Nephron (organoid): ENCODE data around the gene WASL.

Experiments used
- H3K27ac Mint-ChIP-seq, 3 experiments: 2 replicates each; pipeline ENCODE4 v1.8.0; 2020; ENCODE audit warnings: mixed read lengths in 3 of 3, mild to moderate bottlenecking in 2 of 3, moderate library complexity in 1 of 3
- H3K27me3 Mint-ChIP-seq: 2 replicates; pipeline ENCODE4 v1.8.0; 2021; ENCODE audit warnings: low read depth, mild to moderate bottlenecking, moderate library complexity, mixed read lengths
- H3K36me3 Mint-ChIP-seq: 2 replicates; pipeline ENCODE4 v1.8.0; 2020; ENCODE audit warnings: low read depth, mixed read lengths
- H3K4me1 Mint-ChIP-seq: 2 replicates; pipeline ENCODE4 v1.8.0; 2020; ENCODE audit warnings: mixed read lengths
- H3K4me3 Mint-ChIP-seq, 3 experiments: 2 replicates each; pipeline ENCODE4 v1.8.0; 2020; ENCODE audit warnings: mild to moderate bottlenecking in 3 of 3, mixed read lengths in 3 of 3, moderate library complexity in 2 of 3
- H3K9me3 Mint-ChIP-seq: 2 replicates; pipeline ENCODE4 v1.8.0; 2020; ENCODE audit warnings: mixed read lengths
- TF ChIP-seq, protein P1 (sequence below), 3 experiments: fragments of 200-600 bp; sonication (generic); IDR thresholded peaks; one replicate each; pipeline ENCODE4 v1.5.0; 2021; ENCODE audit warnings: antibody characterized with exemption in 3 of 3; ENCODE audit not compliant: unreplicated experiment in 3 of 3

Gene WASL

DNA sequence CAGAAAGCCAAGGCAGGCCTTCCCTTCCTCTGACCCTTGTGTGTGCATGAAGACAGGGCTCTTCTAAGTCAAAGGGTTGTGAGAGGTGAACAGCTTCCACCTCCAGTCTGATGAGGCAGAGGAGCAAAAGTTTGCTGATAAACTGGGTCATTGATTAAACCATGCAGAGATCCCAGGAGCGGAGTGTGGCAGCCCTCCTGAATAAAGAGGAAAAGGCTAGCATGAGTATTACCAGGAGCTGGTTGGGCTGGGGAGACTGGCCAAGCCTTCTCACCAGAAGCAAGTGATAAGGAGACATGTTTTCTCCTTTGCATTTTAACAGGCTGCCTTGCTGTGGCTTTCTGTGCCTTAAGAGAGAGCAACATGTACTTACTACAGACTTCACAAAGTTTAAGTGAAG is 82.9 kb downstream of the WASL start:
- H3K4me1 Mint-ChIP-seq: peaks cover 11% of the 10 kb centered on the region
- no peak overlapping the region for H3K27ac Mint-ChIP-seq
- peaks cover 3% of the 10 kb centered on the region for H3K9me3 Mint-ChIP-seq
- H3K4me3 Mint-ChIP-seq: no peak overlapping the region
- H3K27me3 Mint-ChIP-seq: no peaks in the 10 kb centered on the region
- no peaks in the 10 kb centered on the region for H3K36me3 Mint-ChIP-seq
- TF ChIP-seq, protein P1, sequence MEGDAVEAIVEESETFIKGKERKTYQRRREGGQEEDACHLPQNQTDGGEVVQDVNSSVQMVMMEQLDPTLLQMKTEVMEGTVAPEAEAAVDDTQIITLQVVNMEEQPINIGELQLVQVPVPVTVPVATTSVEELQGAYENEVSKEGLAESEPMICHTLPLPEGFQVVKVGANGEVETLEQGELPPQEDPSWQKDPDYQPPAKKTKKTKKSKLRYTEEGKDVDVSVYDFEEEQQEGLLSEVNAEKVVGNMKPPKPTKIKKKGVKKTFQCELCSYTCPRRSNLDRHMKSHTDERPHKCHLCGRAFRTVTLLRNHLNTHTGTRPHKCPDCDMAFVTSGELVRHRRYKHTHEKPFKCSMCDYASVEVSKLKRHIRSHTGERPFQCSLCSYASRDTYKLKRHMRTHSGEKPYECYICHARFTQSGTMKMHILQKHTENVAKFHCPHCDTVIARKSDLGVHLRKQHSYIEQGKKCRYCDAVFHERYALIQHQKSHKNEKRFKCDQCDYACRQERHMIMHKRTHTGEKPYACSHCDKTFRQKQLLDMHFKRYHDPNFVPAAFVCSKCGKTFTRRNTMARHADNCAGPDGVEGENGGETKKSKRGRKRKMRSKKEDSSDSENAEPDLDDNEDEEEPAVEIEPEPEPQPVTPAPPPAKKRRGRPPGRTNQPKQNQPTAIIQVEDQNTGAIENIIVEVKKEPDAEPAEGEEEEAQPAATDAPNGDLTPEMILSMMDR (IDR thresholded peaks at IDR 0.05; ENCODE audit: unreplicated experiment in 3 of 3): no peak

DNA sequence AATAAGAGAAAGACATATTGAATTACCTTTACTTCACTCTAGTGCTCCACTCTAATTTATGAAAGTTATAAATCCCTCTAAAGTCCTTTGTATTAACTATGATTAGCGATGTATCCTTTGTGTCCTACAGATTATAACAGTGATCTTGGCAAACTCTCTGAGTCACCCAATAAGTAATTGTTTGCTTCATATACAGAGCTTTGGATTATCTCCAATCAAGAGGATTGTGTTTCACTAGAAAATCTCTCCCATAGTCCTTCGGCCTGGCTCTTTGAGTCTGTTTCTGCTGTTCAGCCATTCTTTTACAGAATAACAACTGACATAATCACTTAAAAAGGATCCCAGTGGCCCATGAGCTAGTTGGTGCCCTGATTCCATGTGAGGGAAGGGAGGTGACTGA is 83.6 kb downstream of the WASL start:
- TF ChIP-seq, protein P1 (IDR thresholded peaks at IDR 0.05; ENCODE audit: unreplicated experiment in 3 of 3): no peak
- Mint-ChIP-seq H3K9me3 (peaks cover 3% of the 10 kb centered on the region), H3K27ac (no peak overlapping the region), H3K4me1 (peaks cover 14% of the 10 kb centered on the region), H3K27me3 (peaks cover 3% of the 10 kb centered on the region), H3K36me3 (no peaks in the 10 kb centered on the region), H3K4me3 (no peak overlapping the region)

DNA sequence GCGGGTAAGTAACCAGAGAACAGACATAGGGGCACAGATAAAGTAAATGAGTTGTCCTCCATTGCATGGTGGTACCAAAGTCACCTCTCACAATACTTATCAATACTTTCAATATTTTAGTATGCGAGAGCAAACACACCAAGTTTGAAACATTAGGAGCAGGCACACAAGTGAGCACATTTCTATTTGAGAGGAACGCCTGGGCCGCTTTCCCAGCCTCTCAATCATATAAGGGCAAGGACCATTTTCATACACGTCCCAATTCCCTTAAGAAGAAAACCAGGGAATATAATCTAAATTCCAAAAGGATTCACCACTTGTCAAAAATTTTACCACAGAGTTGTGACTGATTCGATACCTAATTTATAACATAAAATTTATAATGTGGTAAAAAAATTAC is 85.6 kb downstream of the WASL start:
- H3K27me3 Mint-ChIP-seq: peaks cover 3% of the 10 kb centered on the region
- H3K4me3 Mint-ChIP-seq: no peak overlapping the region
- no peak overlapping the region for H3K27ac Mint-ChIP-seq
- peaks cover 16% of the 10 kb centered on the region for H3K4me1 Mint-ChIP-seq
- TF ChIP-seq, protein P1 (IDR thresholded peaks at IDR 0.05; ENCODE audit: unreplicated experiment in 3 of 3): no peak
- peaks cover 3% of the 10 kb centered on the region for H3K9me3 Mint-ChIP-seq
- no peaks in the 10 kb centered on the region for H3K36me3 Mint-ChIP-seq

DNA sequence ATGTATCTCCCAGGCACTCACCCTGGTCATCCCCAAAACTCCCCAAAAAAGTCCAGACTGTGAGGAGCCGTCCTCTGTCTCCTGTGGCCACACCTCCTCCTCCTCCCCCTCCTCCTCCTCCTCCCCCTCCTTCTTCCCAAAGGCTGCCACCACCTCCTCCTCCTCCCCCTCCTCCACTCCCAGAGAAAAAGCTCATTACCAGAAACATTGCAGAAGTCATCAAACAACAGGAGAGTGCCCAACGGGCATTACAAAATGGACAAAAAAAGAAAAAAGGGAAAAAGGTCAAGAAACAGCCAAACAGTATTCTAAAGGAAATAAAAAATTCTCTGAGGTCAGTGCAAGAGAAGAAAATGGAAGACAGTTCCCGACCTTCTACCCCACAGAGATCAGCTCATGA is 86.0 kb downstream of the WASL start:
- Mint-ChIP-seq H3K36me3 (no peaks in the 10 kb centered on the region), H3K4me1 (peaks cover 16% of the 10 kb centered on the region), H3K27ac (no peak overlapping the region), H3K4me3 (no peak overlapping the region), H3K27me3 (peaks cover 3% of the 10 kb centered on the region), H3K9me3 (peaks cover 3% of the 10 kb centered on the region)
- TF ChIP-seq, protein P1 (IDR thresholded peaks at IDR 0.05; ENCODE audit: unreplicated experiment in 3 of 3): no peak

DNA sequence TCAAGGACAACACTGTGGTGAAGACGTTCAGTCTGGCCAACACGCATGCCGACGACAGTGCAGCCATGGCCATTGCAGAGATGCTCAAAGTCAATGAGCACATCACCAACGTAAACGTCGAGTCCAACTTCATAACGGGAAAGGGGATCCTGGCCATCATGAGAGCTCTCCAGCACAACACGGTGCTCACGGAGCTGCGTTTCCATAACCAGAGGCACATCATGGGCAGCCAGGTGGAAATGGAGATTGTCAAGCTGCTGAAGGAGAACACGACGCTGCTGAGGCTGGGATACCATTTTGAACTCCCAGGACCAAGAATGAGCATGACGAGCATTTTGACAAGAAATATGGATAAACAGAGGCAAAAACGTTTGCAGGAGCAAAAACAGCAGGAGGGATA is 86.5 kb downstream of the WASL start:
- Mint-ChIP-seq H3K27ac (no peak overlapping the region), H3K4me1 (peaks cover 16% of the 10 kb centered on the region), H3K27me3 (peaks cover 3% of the 10 kb centered on the region), H3K4me3 (no peak overlapping the region), H3K36me3 (no peaks in the 10 kb centered on the region), H3K9me3 (peaks cover 3% of the 10 kb centered on the region)
- TF ChIP-seq, protein P1 (IDR thresholded peaks at IDR 0.05; ENCODE audit: unreplicated experiment in 3 of 3): no peak

DNA sequence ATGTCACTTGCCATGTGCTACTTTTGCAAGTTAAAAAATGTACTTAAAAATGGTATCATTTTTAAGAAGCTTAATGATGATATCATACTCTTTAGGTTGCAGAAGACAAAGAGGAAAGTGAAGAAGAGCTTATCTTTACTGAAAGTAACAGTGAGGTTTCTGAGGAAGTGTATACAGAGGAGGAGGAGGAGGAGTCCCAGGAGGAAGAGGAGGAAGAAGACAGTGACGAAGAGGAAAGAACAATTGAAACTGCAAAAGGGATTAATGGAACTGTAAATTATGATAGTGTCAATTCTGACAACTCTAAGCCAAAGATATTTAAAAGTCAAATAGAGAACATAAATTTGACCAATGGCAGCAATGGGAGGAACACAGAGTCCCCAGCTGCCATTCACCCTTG is 87.0 kb downstream of the WASL start:
- Mint-ChIP-seq H3K4me1 (peaks cover 16% of the 10 kb centered on the region), H3K36me3 (no peaks in the 10 kb centered on the region), H3K9me3 (peaks cover 3% of the 10 kb centered on the region), H3K27me3 (peaks cover 3% of the 10 kb centered on the region), H3K27ac (no peak overlapping the region), H3K4me3 (no peak overlapping the region)
- TF ChIP-seq, protein P1 (IDR thresholded peaks at IDR 0.05; ENCODE audit: unreplicated experiment in 3 of 3): no peak
